Activated CD8-positive, alpha-beta T cell treated with anti-CD3 and anti-CD28 coated beads for 36 hours (primary cell): ENCODE measurements around the gene SMPD3. TPM values are rescaled to one million over a fixed set of nuclear protein-coding genes. Genes with fewer than 3 reads are reported as not detected.

Experiments
- ATAC-seq: fragments of 200-7000 bp; cut with Tn5 transposase; one replicate; pipeline ENCODE4 v1.10.0; 2021; ENCODE audit warnings: mild to moderate bottlenecking, moderate library complexity
- CTCF ChIA-PET: fragments of 350-600 bp; sonication (Branson Sonifier 250); formaldehyde crosslinking; loops from one replicate; lab custom pipeline; 2021; ENCODE audit warnings: antibody characterized with exemption; lab: Charles Lee
- POLR2A ChIA-PET: fragments of 350-600 bp; sonication (Branson Sonifier 250); formaldehyde crosslinking; loops from one replicate; lab custom pipeline; 2021; ENCODE audit warnings: antibody characterized with exemption; lab: Charles Lee
- DNase-seq: peaks from one replicate; pipeline ENCODE4 v3.0.0-alpha.2; 2020
- H3K27ac Mint-ChIP-seq: one replicate; pipeline ENCODE4 v1.8.0; 2021; ENCODE audit warnings: mild to moderate bottlenecking, mixed read lengths
- H3K27me3 Mint-ChIP-seq: one replicate; pipeline ENCODE4 v1.8.0; 2021; ENCODE audit warnings: mixed read lengths
- H3K36me3 Mint-ChIP-seq: one replicate; pipeline ENCODE4 v1.8.0; 2021; ENCODE audit warnings: low read depth, mixed read lengths
- H3K4me1 Mint-ChIP-seq: one replicate; pipeline ENCODE4 v1.8.0; 2021; ENCODE audit warnings: low read depth, mixed read lengths
- H3K4me3 Mint-ChIP-seq: one replicate; pipeline ENCODE4 v1.8.0; 2021; ENCODE audit warnings: mild to moderate bottlenecking, moderate library complexity, mixed read lengths
- H3K9me3 Mint-ChIP-seq: one replicate; pipeline ENCODE4 v1.8.0; 2021; ENCODE audit warnings: mixed read lengths
- intact Hi-C: fragments of 100-400 bp; cut with micrococcal nuclease; formaldehyde crosslinking; loops from one replicate; pipeline ENCODE4 v1.10.0; 2022
- total RNA-seq, 2 experiments: library from RNA; stranded (reverse); gene quantifications; one replicate each; pipeline ENCODE4 v1.2.3, GENCODE V29; 2021
- TF ChIP-seq, protein P1 (sequence below): fragments of 200-600 bp; IDR thresholded peaks from one replicate; pipeline ENCODE4 v1.8.0; 2022; ENCODE audit warnings: antibody characterized with exemption, mild to moderate bottlenecking

SMPD3 gene
- total RNA-seq, 2 experiments from 2014 or later: 0.16 to 0.63 TPM

DNA sequence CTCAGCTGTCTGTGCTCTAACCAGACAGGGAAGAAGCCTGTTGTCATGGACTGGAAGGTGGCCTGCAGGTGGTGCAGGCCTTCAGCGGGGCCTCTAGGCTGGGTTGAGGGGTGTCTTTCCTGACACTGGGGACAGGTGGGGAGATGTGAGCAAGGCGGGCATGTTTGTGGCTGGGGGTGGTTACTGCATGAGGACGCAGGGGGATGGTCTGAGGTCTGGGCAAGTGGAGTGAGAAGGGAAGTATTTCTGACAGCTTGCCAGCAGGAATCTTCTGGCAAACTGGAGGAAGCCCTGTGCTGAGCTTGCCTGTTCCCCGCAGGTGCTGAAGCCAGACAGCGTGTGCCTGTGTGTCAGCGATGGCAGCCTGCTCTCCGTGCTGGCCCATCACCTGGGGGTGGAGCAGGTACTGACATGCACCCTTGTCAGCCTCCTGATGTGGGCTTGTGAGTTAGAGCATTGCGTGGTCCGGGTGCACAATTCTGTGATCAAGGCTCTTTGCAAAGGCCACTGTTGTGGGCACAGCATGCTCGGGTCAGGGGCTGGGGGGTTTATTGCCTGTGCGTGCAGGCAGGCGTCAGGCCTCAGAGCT, 101.3 kb downstream of the SMPD3 start:
- H3K4me1 Mint-ChIP-seq: peaks cover 15% of the 10 kb centered on the region
- no peak overlapping the region for H3K4me3 Mint-ChIP-seq
- no peaks in the 10 kb centered on the region for H3K9me3 Mint-ChIP-seq
- no peak for ATAC-seq
- no peak for DNase-seq
- no peak overlapping the region for H3K27ac Mint-ChIP-seq
- intact Hi-C loops: no loop called here
- CTCF ChIA-PET: no interaction called here
- H3K27me3 Mint-ChIP-seq: no peaks in the 10 kb centered on the region
- TF ChIP-seq, protein P1, sequence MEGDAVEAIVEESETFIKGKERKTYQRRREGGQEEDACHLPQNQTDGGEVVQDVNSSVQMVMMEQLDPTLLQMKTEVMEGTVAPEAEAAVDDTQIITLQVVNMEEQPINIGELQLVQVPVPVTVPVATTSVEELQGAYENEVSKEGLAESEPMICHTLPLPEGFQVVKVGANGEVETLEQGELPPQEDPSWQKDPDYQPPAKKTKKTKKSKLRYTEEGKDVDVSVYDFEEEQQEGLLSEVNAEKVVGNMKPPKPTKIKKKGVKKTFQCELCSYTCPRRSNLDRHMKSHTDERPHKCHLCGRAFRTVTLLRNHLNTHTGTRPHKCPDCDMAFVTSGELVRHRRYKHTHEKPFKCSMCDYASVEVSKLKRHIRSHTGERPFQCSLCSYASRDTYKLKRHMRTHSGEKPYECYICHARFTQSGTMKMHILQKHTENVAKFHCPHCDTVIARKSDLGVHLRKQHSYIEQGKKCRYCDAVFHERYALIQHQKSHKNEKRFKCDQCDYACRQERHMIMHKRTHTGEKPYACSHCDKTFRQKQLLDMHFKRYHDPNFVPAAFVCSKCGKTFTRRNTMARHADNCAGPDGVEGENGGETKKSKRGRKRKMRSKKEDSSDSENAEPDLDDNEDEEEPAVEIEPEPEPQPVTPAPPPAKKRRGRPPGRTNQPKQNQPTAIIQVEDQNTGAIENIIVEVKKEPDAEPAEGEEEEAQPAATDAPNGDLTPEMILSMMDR: no peak
- POLR2A ChIA-PET: no interaction called here
- peaks cover 58% of the 10 kb centered on the region for H3K36me3 Mint-ChIP-seq

DNA sequence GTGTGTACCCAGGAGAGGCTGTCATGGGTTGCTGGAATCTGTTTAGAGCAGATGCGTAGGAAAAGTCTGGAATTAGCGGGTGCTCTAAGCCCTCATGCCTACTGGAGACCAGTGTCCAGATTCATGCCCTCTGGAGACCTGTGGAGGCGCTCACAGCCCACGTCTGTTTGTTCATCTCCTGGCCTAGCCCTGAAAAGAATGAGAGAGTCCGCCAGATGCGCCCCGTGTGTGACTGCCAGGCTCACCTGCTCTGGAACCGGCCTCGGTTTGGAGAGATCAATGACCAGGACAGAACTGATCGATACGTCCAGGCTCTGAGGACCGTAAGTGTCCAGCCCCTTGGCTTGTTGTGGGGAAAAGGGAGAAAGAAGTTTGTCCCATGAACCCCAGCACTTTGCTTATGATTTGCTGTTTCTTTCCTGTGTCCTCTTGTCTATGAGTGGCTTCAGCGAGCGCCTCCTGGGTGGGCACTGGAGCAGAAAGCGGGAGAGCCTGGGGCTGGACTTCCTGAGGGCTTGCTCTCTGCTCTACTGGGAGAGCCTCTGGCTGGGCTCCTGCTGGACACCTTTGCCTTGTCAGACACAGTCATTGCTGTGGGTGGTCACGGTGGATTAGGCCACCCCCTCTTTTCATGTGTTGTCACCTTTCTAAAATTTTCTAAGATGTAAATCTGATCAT, 102.2 kb downstream of the SMPD3 start:
- CTCF ChIA-PET: interaction anchor here (1.0 to 2.3 kb wide), 2 partner anchors 17 kb away, joined by 4 to 14 read pairs; no protein-coding TSS in a partner anchor
- DNase-seq: no peak
- TF ChIP-seq, protein P1: no peak
- H3K36me3 Mint-ChIP-seq: peaks cover 54% of the 10 kb centered on the region
- POLR2A ChIA-PET: interaction anchor here (0.9 kb wide), 1 partner anchor 10 kb away, joined by 3 read pairs; no protein-coding TSS in a partner anchor
- no peak overlapping the region for H3K27ac Mint-ChIP-seq
- no peaks in the 10 kb centered on the region for H3K27me3 Mint-ChIP-seq
- no peak for ATAC-seq
- no peak overlapping the region for H3K4me3 Mint-ChIP-seq
- H3K9me3 Mint-ChIP-seq: no peaks in the 10 kb centered on the region
- intact Hi-C loops: no loop called here
- H3K4me1 Mint-ChIP-seq: peaks cover 15% of the 10 kb centered on the region

DNA sequence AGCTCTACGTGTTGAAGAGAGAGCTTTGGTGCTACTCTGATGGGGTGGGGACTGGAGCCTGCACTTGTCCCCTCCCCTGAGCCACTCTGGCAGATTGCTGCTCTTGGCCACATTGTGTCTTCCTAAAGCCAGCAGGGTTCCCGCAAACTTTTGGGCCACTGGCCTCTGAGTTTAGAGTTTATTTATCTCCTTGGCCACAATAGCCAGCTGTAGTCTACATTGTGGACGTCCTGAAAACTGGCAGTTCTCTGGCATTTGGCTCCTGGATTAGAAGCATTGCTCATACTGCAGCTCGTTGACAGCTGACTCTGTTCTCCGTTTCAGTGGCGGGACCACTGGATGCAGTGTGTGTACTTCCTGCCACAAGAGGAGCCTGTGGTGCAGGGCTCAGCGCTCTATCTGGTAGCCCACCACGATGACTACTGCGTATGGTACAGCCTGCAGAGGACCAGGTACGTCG, 102.9 kb downstream of the SMPD3 start:
- DNase-seq (peak; percentile 81), ATAC-seq (peak; percentile 98)
- ChIA-PET POLR2A (interaction anchor here (0.9 to 1.6 kb wide), 2 partner anchors 10 to 12 kb away, joined by 3 to 5 read pairs; no protein-coding TSS in a partner anchor), CTCF (interaction anchor here (1.0 to 2.3 kb wide), 4 partner anchors 17 to 165 kb away, joined by 3 to 14 read pairs (median 5); no protein-coding TSS in a partner anchor)
- TF ChIP-seq, protein P1: no peak
- intact Hi-C loops: no loop called here
- Mint-ChIP-seq H3K27ac (no peak overlapping the region), H3K36me3 (peaks cover 61% of the 10 kb centered on the region), H3K4me3 (no peak overlapping the region), H3K27me3 (no peaks in the 10 kb centered on the region), H3K9me3 (no peaks in the 10 kb centered on the region), H3K4me1 (peaks cover 15% of the 10 kb centered on the region)

DNA sequence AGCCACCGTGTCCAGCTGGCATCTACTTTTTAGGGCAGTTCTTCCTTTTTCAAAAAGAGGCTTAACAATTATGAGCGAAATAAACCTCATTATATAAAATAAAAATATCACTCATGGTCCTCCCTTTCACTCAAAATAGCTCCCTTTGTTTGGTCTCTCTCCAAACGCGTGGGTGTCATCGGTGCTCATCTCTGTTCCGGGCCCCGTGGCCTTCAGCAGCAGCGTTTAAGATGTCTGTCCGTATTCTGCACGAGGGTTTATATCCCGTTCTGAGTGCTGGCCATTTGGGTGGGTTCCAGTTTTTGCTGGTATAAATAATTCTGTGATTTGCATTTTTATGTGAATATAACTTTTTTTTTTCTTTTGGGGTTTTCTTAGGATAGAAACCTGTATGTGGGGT, 104.1 kb downstream of the SMPD3 start:
- no peak overlapping the region for H3K4me3 Mint-ChIP-seq
- DNase-seq (no peak), ATAC-seq (no peak)
- no peaks in the 10 kb centered on the region for H3K27me3 Mint-ChIP-seq
- peaks cover 63% of the 10 kb centered on the region for H3K36me3 Mint-ChIP-seq
- TF ChIP-seq, protein P1: no peak
- ChIA-PET POLR2A (interaction anchor here (0.6 to 1.6 kb wide), 3 partner anchors 13 to 142 kb away, joined by 3 to 5 read pairs (median 3); no protein-coding TSS in a partner anchor), CTCF (interaction anchor here (1.1 to 2.3 kb wide), 6 partner anchors 12 to 166 kb away, joined by 3 to 14 read pairs (median 6); partner anchors contain the start of gene SLC7A6)
- intact Hi-C loops: no loop called here
- no peak overlapping the region for H3K27ac Mint-ChIP-seq
- H3K4me1 Mint-ChIP-seq: peaks cover 15% of the 10 kb centered on the region
- no peaks in the 10 kb centered on the region for H3K9me3 Mint-ChIP-seq
